Stimulated activated CD8-positive, alpha-beta memory T cell treated with anti-CD3 and anti-CD28 coated beads, Interleukin-4, amount 100 ng/mL, for 4 hours (primary cell): ENCODE measurements around the gene UROD.
"Not testable (repeated sequence)": the region's sequence is repeated elsewhere in the genome, so short reads cannot be mapped to it uniquely, and the experiment has no call there.

ENCODE experiments used
- DNase-seq, 2 donors: peaks; one replicate each; pipeline ENCODE4 v3.0.0-alpha.2; 2020; ENCODE audit warnings: low read depth in 2 of 2, low spot score in 1 of 2

Gene UROD

GRCh38 chr1:45011837-45012638 is at the start of gene UROD:
UROD (plus strand) TSS chr1:45012254; CDS start chr1:45012266, 12 bp downstream.
- peak; percentile 75 to 77 for DNase-seq

DNA sequence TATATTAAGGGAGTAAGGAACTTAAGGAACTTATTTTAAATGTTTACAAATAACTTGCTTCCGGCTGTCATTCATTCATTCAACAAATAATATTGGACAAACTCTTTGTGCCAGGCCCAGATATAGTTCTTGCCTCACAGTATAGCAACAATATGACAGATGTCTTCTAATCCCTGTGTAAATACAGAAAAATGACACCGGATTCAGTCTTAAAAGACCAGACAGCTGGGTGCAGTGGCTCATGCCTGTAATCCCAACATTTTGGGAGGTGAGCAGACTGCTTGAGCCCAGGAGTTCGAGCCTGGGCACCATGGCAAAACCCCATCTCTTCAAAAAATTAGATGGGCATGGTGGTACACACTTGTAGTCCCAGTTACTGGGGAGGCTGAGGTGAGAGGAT is 49.3 kb upstream of the UROD start:
- no peak for DNase-seq

- no peak for DNase-seq
Observed at GRCh38 chr1:44964396-44964795, 47.7 kb upstream of the UROD start.

DNA sequence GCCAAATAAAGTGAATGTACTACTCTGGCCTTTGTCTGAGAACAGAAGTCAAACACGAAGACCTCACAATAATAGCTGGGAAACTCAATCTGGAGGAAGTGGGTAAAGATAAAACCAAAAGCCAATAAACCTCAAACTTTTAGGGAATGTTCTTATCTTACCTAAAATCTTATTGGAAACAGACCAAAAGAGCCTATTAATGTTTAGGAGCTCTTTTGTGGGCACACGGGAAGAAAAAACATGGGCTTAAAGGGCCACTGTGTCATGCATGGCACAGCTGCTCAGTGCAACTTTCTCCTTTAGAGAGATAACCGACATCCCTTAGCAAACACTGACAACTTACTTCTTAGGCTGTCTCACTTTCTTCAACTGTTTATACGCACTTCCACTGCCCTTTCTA is 41.7 kb upstream of the UROD start:
- DNase-seq = no peak

DNA sequence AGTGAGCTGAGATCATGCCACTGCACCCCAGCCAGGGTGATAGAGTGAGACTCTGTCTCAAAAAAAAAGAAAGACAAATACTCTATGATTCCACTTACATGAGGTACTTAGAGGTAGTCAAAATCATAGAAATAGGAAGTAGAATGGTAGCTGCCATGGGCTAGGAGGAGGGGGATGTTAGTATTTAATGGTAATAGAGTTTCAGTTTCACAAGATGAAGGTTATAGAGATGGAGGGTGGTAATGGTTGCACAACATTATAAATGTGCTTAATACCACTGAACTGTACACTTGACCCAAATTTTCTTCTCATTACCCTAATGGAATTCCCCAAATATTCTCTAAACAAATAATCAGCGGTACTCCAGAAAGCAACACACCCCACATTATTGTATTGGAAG is 38.4 kb upstream of the UROD start:
- no peak for DNase-seq

GRCh38 chr1:44976252-44976651 is 35.8 kb upstream of the UROD start:
- DNase-seq = no peak

GRCh38 chr1:44977372-44977771 is 34.7 kb upstream of the UROD start:
- DNase-seq = not testable (repeated sequence)

DNA sequence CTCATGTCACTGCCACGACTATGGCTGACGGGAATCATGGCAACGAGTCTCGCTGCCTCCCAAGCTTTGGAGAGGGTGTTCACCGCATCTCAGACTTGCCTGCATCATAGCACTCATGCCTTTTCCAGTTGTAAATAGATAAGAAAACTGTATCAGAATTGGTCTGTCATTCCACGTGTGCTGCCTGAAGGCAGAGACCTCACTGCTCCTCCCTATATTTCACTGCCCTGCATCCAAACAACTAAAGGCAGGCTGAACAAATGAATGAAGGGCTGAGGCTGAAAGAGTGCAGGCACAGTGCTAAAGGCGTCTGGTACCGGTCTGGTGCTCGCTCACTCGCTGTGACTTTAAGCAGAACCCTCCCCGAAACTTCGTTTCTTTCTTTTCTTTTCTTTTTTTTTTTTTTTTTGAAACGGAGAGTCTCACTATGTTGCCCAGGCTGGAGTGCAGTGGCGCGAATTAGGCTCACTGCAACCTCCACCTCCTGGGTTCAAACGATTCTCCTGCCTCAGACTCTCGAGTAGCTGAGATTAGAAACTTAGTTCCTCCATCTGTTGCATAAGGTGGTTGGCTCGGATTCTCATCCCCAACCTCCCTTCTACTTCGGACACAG is 26.2 kb upstream of the UROD start:
- no peak for DNase-seq

GRCh38 chr1:44988531-44989156 is 23.4 kb upstream of the UROD start:
- no peak for DNase-seq

GRCh38 chr1:44994309-44994898 is 17.6 kb upstream of the UROD start:
- DNase-seq = no peak

DNA sequence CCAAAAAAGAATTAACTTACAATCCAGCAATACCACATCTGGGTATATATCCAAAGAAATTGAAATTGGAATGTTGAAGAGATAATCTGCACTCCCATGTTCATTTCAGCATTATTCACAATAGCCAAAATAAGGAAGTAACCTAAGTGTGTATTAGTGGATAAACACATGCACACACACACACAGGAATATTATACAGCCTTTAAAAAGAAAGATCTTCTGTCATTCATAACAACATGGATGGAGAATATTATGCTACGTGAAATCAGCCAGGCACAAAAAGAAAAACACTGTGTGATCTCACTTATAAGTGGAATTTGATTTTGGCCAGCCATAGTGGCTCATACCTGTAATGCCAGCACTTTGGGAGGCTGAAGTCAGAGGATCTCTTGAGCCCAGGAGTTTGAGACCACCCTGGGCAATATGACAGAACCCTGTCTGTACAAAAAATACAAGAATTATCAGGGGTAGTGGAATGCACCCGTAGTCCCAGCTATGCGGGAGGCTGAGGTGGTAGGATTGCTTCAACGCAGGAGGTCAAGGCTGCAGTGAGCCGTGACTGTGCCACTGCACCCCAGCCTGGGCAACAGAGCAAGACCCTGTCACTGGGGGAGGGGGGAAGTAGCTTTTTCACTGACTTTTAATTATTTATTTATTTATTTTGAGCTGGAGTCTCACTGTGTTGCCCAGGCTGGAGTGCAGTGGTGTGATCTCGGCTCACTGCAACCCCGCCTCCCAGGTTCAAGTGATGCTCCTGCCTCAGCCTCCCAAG is 16.4 kb upstream of the UROD start:
- no peak for DNase-seq

DNA sequence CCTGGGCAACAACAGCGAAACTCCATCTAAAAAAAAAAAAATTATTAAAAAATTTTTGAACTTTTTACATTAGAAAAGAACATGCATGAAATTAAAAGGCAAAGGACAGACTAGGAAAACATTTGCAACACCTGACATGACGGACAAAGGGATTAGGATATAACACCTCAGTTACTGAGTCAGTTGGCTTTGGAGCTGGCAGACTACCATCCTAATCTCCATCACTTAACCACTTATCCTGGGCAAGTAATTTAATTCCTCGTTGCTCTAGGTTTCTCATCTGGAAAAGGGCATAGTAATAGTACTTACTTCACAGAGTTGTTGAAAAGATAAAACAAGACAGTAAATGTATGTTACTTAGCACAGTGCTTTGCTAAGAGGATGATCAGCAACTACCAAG is 12.8 kb upstream of the UROD start:
- DNase-seq = no peak

GRCh38 chr1:45001011-45001481 is 11.0 kb upstream of the UROD start:
- no peak for DNase-seq

DNA sequence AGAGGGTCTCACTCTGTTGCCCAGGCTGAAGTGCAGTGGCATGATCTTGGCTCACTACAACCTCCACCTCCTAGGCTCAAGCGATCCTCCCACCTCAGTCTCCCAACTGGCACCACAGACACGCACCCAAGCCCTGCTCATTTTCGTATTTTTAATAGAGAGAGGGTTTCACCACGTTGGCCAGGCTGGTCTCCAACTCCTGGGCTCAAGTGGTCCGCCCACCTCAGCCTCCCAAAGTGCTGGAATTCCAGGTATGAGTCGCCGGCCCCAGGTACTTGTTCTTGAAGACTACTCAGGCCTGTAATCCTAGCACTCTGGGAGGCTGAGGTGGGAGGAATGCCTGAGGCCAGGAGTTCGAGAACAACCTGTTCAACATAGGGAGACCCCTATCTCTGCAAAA is 10.5 kb upstream of the UROD start:
- not testable (repeated sequence) for DNase-seq

DNA sequence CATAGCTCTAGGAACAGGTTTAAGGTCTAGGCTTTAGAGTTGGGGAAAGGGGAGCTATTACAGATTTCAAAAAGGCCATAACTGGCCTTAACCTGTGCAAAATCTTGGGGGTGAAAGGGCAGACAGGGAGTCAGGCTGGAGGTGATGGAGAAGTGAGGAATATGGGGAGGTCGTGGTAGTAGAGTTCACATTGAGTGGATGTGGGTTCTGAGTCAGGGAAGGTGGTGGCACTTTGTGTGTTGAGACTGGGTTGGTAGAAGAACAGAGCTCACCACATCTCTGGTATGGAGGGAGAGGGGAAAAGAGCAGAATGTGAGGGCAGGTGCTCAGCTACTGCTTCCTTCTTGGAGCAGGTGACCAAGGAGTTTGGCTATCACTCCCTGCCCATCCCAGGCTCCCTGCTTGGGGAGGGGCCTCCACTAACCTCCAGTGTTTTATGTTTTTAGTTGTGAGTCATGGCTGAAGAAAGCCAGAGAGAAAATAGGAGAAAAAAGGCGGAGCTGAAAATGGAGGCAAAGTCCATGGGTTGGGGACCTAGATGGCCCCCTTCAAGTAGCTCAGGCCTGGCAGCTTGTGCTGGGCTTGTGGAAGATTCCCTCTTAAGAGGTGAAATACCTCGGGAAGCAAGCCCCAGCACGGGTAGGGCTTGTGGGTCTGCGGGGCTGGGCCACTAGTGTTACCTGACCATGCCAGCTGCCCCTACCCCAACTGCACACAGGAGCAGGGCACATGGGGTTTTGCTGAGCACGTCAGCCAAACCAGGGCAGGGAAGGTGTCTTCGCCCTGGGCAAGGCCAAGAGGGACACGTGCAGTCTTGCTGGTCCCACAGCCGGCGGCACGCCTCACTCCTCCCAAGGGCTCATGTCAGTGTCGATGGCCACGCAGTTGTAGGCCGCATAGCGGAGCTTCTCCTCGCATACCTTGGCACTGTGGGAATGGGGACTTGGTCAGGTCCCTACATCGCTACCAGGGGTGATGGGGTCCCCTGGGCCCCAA is 9.1 kb upstream of the UROD start:
- no peak for DNase-seq

GRCh38 chr1:45003741-45004140 is 8.3 kb upstream of the UROD start:
- no peak for DNase-seq

DNA sequence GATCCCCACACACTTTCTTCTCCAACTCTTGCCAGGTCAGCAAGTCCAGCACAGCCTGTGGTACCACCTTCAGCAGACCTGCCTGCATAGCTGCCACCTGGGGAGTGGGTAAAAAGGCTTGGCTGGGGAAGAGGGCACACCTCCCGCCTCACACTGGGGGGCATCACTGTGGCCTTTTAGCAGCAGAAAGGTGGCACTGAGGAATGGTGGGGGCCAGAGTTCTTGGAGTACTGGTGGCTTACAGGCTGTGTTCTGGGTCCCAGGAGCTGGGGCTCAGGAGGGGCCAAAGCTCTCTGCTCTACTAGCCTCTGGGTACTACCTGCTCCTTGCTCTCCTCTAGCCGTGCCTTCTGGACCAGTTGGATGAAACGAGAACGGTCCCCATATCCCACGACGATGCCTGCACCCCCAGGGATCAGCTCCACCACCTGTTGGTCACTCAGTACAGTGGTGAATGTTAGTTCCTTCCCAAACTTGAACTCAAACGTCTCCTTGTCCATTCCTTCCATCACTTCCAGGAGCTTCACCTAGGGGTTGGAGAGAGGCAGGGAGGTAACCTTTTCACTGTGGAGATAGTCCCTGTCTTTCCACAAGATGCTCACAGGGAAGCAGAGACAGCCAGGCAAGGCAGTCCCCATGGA is 7.7 kb upstream of the UROD start:
- no peak for DNase-seq

- no peak for DNase-seq
Observed at GRCh38 chr1:45005761-45006160, 6.3 kb upstream of the UROD start.

DNA sequence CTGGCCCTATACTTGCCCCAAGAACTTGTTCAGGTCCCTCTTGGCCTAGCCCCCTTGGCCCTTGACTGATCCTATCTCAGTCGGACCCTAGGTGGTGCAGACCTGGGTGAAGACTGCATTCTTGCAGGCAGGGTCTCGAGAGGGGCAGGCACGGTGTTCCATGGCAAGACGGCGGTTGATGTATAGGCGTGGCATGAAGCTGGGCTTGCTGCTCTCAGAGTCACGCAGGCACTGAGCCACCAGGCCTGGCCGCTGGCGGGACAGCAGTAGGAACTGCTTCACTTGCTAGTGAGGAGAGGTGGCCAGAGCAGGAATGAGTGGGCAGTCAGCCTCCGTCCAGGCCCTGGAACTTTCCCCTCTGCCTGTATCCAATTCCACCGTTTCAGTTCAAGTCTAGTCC is 4.7 kb upstream of the UROD start:
- DNase-seq = no peak
